ENCODE data around the gene HDGFL1. TPM values are rescaled to one million over a fixed set of nuclear protein-coding genes. Genes with fewer than 3 reads are reported as not detected.

The HDGFL1 gene
- polyA plus RNA-seq, 1 experiment: not detected

DNA sequence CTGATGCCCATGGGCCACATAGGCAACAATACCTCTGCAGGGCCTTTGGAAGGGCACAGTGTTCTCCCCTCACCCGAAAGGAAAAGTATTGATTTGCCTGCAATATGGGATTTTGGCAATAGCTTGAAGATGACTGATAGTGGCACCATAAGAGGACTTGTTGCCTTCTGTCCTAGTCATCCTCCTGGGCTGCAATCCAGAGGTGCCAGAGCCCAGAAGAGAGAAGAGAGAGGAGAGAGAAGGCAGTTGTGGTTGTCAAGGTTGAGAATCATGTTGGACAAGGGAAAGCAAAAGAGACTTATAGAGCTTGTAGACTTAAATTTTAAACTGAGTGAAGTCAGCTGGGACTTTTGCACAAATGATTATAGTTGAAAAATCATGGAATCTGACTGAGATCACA lies 14.6 kb downstream of the HDGFL1 start:
- no peaks in the 10 kb centered on the region for H3K36me3 ChIP-seq (ENCODE audit: control insufficient read depth, insufficient read depth, low read length)
- DNase-seq (ENCODE audit: low read depth): no peak
- TF ChIP-seq, protein P1, sequence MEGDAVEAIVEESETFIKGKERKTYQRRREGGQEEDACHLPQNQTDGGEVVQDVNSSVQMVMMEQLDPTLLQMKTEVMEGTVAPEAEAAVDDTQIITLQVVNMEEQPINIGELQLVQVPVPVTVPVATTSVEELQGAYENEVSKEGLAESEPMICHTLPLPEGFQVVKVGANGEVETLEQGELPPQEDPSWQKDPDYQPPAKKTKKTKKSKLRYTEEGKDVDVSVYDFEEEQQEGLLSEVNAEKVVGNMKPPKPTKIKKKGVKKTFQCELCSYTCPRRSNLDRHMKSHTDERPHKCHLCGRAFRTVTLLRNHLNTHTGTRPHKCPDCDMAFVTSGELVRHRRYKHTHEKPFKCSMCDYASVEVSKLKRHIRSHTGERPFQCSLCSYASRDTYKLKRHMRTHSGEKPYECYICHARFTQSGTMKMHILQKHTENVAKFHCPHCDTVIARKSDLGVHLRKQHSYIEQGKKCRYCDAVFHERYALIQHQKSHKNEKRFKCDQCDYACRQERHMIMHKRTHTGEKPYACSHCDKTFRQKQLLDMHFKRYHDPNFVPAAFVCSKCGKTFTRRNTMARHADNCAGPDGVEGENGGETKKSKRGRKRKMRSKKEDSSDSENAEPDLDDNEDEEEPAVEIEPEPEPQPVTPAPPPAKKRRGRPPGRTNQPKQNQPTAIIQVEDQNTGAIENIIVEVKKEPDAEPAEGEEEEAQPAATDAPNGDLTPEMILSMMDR (IDR thresholded peaks at IDR 0.05; ENCODE audit: insufficient read depth, low read depth, low read length): no peak
- H3K27me3 ChIP-seq (ENCODE audit: control insufficient read depth, insufficient read depth, low read length): no peaks in the 10 kb centered on the region
- CTCF ChIA-PET: no interaction called here
- H3K4me3 ChIP-seq (ENCODE audit: low read depth, low read length): no peak overlapping the region
- POLR2A ChIA-PET: no interaction called here

- POLR2A ChIA-PET: no interaction called here
- DNase-seq (ENCODE audit: low read depth): no peak
- Histone ChIP-seq H3K36me3 (ENCODE audit: control insufficient read depth, insufficient read depth, low read length) (no peaks in the 10 kb centered on the region), H3K27me3 (ENCODE audit: control insufficient read depth, insufficient read depth, low read length) (no peaks in the 10 kb centered on the region), H3K4me3 (ENCODE audit: low read depth, low read length) (no peak overlapping the region)
- TF ChIP-seq, protein P1 (IDR thresholded peaks at IDR 0.05; ENCODE audit: insufficient read depth, low read depth, low read length): no peak
- CTCF ChIA-PET: no interaction called here
These were observed 19.8 kb downstream of the HDGFL1 start for GRCh38 chr6:22589118-22589517.

GRCh38 chr6:22590423-22590822 lies 21.1 kb downstream of the HDGFL1 start:
- POLR2A ChIA-PET: no interaction called here
- no peaks in the 10 kb centered on the region for H3K36me3 ChIP-seq (ENCODE audit: control insufficient read depth, insufficient read depth, low read length)
- no peak overlapping the region for H3K4me3 ChIP-seq (ENCODE audit: low read depth, low read length)
- no peaks in the 10 kb centered on the region for H3K27me3 ChIP-seq (ENCODE audit: control insufficient read depth, insufficient read depth, low read length)
- CTCF ChIA-PET: no interaction called here
- no peak for DNase-seq (ENCODE audit: low read depth)
- TF ChIP-seq, protein P1 (IDR thresholded peaks at IDR 0.05; ENCODE audit: insufficient read depth, low read depth, low read length): no peak

- ChIA-PET CTCF (no interaction called here), POLR2A (no interaction called here)
- H3K4me3 ChIP-seq (ENCODE audit: low read depth, low read length): no peak overlapping the region
- no peaks in the 10 kb centered on the region for H3K36me3 ChIP-seq (ENCODE audit: control insufficient read depth, insufficient read depth, low read length)
- DNase-seq (ENCODE audit: low read depth): no peak
- no peaks in the 10 kb centered on the region for H3K27me3 ChIP-seq (ENCODE audit: control insufficient read depth, insufficient read depth, low read length)
- TF ChIP-seq, protein P1 (IDR thresholded peaks at IDR 0.05; ENCODE audit: insufficient read depth, low read depth, low read length): no peak
These were observed 24.5 kb downstream of the HDGFL1 start for GRCh38 chr6:22593895-22594294.

- no peaks in the 10 kb centered on the region for H3K36me3 ChIP-seq (ENCODE audit: control insufficient read depth, insufficient read depth, low read length)
- ChIA-PET POLR2A (no interaction called here), CTCF (interaction anchor here (1.0 kb wide), 1 partner anchor 10 kb away, joined by 3 read pairs; no protein-coding TSS in a partner anchor)
- H3K4me3 ChIP-seq (ENCODE audit: low read depth, low read length): no peak overlapping the region
- DNase-seq (ENCODE audit: low read depth): no peak
- no peaks in the 10 kb centered on the region for H3K27me3 ChIP-seq (ENCODE audit: control insufficient read depth, insufficient read depth, low read length)
- TF ChIP-seq, protein P1 (IDR thresholded peaks at IDR 0.05; ENCODE audit: insufficient read depth, low read depth, low read length): no peak
These were observed 26.6 kb downstream of the HDGFL1 start for GRCh38 chr6:22596011-22596410.
